Iris pigment epithelial cell (primary cell): Measurements from ENCODE around the gene CYP2E1.
A peak's percentile ranks its signal among the peaks of the same experiment; 100 is the strongest.
"Not testable (repeated sequence)": the region's sequence is repeated elsewhere in the genome, so short reads cannot be mapped to it uniquely, and the experiment has no call there.

Source experiments
- DNase-seq: peaks from one replicate; pipeline ENCODE4 v3.0.0-alpha.2; 2011; ENCODE audit warnings: low read depth

The CYP2E1 gene

DNA sequence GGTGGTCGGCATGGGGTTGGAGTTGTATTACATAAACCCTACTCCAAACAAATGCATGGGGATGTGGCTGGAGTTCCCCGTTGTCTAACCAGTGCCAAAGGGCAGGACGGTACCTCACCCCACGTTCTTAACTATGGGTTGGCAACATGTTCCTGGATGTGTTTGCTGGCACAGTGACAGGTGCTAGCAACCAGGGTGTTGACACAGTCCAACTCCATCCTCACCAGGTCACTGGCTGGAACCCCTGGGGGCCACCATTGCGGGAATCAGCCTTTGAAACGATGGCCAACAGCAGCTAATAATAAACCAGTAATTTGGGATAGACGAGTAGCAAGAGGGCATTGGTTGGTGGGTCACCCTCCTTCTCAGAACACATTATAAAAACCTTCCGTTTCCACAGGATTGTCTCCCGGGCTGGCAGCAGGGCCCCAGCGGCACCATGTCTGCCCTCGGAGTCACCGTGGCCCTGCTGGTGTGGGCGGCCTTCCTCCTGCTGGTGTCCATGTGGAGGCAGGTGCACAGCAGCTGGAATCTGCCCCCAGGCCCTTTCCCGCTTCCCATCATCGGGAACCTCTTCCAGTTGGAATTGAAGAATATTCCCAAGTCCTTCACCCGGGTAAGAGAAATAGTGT lies at the start of gene CYP2E1:
TSS of gene CYP2E1 (plus strand) at position 407 of the 632 bp plus-strand sequence. CDS start at position 440, 33 bp downstream.
- DNase-seq = no peak

DNA sequence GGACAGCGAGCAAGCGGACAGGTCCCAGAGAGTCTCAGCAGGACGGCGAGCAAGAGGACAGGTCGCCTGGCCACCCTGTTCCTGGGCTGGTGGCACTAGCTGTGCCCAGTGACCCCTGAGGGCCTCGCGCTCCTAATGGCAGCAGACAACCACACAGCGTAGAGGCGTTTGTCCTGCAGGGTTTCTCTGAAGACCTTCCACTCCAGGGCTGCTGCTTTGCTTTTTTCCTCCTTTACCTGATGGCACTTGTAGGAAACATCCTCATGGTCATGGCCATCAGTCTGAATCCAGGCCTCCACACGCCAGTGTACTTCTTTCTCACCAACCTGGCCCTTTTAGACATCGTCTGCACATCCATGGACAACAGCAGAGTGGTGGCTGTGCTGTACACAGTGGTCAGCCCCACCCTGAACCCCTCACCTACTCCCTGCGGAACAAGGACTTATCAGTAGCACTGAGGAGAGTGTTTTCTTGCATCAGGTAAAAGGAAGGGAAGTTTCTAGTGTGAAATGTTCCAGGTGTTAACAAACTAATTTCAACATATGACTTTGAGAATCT lies 46.0 kb upstream of the CYP2E1 start:
- no peak for DNase-seq

DNA sequence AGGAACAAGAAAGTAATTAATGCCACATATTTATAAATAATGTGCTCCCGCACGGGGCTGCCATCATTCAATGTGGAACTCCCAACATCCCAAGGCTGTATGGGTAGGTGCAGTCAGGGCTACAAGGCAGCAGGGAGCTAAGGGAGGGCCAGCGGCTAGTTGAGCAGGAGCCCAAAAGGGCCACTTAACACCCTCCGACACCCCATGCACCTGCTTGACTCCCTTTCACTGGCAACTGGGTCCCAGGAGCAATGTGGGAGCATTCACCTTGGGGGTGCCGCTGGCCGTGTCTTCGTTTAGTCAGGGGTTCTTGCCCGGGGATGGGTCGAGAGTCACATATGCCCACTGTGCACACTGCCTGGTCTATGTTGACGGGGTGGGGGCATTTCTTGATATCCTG lies 45.5 kb upstream of the CYP2E1 start:
- no peak for DNase-seq

- no peak for DNase-seq
Observed at GRCh38 chr10:133484818-133485217, 42.3 kb upstream of the CYP2E1 start.

DNA sequence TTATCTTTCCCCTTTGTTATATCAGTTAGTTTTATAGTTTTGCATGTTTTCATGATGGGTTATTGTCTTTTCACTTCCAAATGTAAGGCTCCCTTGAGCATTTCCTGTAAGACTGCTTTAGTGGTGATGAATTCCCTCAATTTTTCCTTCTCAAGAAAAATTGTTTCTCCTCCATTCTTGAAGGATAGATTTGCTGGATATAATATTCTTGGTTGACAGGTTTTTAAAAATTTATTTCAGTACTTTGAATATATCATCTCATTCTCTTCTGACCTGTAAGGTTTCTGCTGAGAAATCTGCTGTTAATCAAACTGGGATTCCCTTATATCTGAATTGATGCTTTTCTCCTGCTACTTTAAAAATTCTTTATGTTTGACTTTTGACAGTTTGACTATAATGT lies 40.1 kb upstream of the CYP2E1 start:
- DNase-seq = no peak

DNA sequence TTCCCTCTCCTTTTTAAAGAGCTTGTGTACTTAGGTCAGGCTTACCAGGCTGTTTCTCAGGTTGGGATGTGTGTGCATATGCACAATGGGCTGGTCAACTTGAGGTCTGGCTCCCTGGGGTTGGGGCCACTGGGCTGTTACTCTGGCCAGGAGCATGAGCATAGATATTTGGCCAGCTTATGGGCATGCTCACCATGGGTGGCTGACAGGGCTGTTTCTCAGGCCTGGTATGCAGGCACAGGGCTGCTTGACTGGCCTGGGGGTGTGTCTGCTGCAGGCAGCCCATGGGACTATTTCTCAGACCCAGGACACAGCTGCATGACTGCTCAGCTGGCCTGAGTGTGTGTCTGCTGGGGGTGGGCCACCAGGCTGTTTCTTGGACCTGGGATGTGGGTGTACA lies 38.8 kb upstream of the CYP2E1 start:
- DNase-seq = no peak

DNA sequence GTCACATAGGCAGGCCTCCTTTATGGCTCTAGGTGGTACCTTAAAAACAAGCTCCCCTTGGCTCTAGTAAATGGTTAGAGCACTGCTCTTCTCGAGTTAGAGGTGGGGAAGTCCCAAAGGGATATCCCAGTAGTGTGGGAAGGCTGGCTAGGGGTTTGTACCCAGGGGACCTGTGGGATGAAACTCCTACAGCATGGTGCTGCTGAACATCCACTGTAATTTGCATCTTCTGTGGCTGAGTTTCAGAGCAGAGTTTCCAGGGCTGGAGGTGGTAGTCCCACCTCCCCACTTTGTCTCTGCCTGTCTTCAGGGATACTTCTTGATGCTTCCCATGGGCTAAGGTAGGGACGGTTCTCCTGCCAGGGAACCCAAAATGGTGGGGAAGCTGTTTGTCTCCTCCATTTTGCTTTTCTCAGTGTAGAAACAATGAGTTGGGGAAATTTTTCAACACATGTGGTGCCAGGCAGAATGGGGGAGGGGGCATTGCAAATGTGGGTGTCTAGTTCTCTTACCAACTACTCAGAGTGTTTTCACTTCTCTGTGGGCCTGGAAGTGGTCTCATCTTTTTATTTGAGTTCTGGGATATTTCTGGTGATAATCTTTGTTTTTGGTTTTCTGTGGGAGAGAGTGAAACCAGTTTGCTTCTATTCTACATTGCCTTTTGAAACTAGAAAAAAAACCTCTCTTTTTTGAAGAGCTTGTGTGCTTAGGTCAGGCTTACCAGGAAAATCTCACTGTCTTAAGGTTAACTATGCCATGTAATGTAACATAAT lies 37.2 kb upstream of the CYP2E1 start:
- DNase-seq = no peak

DNA sequence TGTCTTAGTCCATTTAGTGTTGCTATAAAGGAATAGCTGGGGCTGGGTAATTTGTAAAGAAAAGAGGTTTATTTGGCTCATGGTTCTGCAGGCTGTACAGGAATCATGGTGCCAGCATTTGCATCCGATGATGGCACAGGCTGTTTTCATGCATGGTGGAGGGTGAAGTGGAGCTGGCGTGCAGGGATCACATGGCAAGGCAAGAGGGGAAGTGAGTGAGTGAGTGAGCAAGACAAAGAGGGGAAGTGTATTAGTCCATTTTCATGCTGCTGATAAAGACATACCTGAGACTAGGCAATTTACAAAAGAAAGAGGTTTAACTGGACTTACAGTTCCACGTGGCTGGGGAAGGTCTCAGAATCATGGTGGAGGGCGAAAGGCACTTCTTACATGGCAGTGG lies 33.6 kb upstream of the CYP2E1 start:
- not testable (repeated sequence) for DNase-seq

GRCh38 chr10:133497363-133497762 lies 29.8 kb upstream of the CYP2E1 start:
- peak; percentile 10 for DNase-seq

DNA sequence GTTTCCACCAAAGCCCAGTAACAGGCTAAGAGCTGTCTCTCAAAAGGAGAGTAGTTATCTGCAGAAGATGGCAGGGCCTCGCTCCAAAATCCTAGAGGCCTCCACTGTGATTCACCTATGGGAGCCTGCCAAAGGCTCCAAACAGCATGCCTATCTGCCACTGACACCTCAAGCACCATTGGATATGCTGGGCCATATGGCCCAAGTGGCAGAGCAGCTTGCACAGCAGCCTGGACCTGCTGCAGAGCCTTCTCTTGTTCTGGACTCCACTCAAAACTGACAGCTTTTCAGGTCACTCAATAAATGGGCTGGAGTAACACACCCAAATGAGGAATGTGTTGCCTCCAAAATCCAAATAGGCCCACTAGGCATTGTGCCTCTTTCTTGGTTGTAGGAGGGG lies 28.0 kb upstream of the CYP2E1 start:
- not testable (repeated sequence) for DNase-seq

DNA sequence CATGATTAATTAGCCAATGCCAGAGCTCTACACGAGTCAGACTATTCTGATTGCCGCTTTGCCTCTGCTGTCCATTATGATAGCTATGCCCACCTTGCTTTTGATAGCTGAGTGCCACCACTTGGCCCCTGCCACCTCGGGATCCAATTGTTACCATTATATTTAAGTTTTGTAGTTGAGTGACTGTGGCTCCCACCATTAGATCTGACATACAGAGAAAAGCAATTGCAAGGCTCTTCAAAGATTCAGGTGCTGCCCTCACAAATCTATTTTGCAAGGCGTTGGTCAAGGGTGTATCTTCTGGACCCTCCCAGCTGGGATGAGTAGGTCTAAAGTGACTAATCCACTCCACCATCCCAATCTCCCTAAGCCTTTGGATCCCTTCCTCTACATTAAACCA lies 26.3 kb upstream of the CYP2E1 start:
- DNase-seq = not testable (repeated sequence)

DNA sequence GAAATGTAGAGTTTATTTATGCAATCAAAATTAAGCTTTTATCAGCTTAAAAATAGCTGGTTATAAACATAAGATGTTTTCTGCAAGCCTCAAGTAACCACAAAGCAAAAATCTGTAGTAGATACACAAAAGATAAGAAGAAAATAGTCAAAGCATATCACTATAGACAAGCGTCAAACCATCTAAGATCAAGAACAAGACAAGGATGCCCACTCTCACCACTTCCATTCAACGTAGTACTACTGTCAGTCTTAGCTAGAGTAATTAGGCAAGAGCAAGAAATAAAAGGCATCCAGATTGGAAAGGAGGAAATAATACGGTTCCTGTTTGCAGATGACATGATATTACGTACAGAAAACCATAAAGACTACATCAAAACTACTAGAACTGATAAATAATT lies 17.5 kb upstream of the CYP2E1 start:
- no peak for DNase-seq

DNA sequence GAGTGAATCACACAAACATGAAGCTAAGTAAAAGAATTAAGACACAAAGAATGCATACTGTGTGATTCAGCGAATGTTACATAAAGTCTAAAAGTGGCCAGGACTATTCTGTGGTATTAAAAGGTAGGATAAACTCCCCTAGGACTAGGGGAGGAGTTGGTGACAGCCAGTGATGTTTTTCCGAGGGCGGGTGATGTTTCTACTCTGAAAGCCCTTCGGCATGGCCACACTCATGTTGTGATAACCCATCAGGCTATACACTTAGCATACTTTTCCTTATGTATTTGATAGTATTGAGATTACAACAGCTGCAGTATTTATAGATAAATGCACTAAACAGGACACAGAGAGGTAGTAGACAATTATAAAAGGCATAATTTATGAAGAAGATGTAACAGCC lies 15.8 kb upstream of the CYP2E1 start:
- no peak for DNase-seq

DNA sequence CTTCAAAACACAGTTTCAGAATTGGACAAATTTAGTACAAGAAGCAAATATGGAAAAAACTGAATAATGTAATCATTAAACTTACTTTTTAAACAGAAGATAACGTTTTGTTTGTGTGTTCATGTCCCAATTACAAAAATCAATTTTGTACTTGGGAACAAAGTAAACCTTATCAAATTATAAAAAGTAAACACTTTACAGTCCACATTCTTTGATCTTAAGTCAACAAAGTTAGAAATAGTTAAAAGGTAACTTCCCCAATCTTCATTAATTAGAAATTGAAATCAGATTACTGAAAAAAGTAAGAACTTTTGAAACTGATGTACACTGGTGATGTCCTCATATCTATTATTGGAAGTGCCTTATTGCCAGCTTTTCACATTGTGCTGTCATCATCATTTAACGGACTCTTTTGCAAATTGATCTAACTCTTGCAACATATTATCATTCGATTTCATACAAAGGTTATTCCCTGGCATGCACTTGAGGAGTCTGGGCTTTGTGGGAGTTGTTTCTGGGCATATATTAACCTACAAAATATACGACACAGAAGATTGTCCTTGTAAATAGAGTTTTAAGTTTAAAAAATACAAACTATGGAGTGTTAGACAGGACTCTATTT lies 15.1 kb upstream of the CYP2E1 start:
- no peak for DNase-seq

GRCh38 chr10:133515471-133515870 lies 11.7 kb upstream of the CYP2E1 start:
- DNase-seq = no peak

DNA sequence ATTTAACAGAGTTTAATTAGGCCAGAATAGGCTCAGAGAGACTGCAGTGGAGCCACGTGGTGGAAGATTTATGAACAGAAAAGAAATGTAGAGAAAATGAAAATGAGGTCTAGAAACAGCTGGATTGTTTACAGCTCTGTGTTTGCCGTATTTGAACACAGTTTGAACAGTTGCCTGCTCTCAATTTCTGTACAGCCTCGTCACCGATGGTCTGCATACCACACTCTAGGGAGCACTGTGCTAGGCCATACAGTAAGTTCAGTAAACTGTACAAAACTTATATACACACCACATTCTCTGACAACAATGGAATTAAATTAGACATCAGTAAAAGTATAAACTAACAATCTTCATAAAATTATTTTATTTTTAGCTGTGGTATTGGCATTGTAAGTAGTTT lies 11.1 kb upstream of the CYP2E1 start:
- no peak for DNase-seq

DNA sequence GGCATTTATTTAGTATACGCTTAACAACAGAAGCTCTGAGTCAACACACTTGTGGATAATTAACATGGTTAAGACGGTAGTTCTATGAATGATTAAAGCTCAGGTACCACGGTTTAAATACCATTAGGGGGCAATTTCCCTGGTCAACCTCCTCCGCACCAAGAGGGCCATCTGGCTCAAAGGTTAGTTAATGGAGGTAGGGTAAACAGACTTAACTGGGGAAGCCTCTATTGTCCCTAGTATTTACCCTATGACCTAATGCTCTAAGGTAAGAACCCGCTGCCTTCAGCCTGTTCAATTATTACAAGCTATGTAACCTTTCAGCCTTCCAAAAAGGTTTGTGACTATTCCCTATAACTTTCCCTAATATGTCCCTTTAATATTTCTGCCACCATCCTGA lies 8.6 kb upstream of the CYP2E1 start:
- not testable (repeated sequence) for DNase-seq

- peak; percentile 43 for DNase-seq
Observed at GRCh38 chr10:133520193-133520738, 6.9 kb upstream of the CYP2E1 start.

- DNase-seq = no peak
Observed at GRCh38 chr10:133523631-133524203, 3.4 kb upstream of the CYP2E1 start.

DNA sequence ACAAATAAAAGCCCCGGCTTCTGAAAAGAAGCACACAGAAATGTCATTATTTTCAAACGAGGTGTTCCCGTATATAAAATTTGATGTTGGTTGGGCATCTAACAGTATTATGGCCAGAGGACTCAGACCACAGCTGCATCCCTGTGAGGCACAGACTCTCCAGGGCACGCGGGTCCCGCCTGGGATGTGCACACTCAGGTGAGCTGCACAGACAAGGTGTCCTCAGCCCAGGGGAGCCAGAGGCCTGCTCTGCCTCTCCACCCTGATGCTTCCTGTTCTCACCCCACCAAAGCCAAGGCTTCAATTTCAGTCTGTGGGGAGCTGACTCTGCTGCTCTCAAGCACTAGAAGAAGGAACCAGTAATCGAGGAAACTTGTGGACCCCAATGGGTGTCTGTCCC lies 1.7 kb upstream of the CYP2E1 start:
- DNase-seq = no peak

DNA sequence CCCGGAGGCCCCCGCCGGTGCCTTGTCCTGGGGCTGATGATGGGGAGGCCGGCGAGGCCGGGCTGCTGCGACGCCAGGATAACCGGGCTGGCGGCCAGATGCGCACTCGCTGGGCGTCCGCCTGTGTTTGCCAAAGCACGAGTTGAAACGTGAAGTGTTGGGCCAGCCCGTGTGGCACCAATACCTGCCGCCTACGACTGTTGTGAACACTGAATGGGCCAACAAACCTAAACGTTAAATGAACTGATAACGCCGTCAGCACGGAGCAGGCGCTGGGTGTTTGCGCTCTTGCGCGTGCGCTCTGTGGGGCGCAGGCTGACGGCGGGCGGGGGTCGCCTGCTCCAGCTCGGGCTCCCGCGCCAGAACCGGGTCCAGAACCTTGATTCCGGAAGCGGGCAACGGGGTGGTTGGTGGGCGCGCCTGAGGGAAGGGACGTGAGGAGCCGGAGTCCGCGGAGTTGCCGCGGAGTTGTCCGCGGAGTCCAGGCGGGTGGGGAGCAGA lies 658 bp downstream of the CYP2E1 start:
- no peak for DNase-seq

DNA sequence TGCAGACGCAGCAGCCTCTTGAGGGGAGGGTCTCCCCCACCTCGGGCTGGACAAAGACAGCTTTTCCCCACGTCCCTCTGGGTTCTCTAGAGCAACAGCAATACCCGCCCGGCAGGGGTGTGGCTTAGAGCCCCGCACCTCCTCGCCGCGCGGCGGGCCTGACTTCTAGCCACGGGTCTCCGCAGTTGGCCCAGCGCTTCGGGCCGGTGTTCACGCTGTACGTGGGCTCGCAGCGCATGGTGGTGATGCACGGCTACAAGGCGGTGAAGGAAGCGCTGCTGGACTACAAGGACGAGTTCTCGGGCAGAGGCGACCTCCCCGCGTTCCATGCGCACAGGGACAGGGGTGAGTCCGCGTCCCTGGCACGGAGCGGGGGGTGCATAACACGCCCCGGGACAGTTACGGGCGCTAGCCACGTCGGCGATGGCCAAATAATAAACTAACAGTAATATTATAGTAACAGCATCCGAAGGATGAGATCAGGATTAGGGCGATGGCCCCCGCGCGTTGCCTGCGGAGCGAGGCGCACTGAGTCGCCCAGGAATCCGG lies 1.2 kb downstream of the CYP2E1 start:
- no peak for DNase-seq
